IPS-NIHi11 (cell line): ENCODE results near the gene CELF2.
"Not testable (repeated sequence)": the region's sequence is repeated elsewhere in the genome, so short reads cannot be mapped to it uniquely, and the experiment has no call there.

ENCODE experiments used
- DNase-seq: peaks from one replicate; pipeline ENCODE4 v3.0.0; 2012; ENCODE audit warnings: mixed read lengths, low spot score

CELF2 gene

DNA sequence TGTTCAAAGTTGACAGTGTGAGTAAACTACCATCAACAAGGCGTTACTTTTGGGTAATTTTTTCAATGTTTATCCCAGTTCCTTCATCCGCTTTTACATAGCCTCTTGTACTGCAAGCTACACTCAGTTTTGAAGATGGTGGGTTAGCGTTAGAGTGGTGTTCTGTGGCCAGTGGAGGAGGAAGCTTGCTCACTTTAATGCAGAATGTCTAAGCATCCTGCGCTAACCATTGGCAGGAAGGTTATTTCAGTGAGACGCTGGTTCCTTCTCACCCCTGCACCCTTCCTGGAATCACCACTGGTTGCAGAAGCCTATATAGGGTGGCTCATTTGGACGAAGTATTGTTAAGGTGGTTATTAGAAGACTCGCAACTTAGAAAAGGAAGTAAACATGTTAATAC lies 159.1 kb downstream of the CELF2 start:
- DNase-seq = no peak

DNA sequence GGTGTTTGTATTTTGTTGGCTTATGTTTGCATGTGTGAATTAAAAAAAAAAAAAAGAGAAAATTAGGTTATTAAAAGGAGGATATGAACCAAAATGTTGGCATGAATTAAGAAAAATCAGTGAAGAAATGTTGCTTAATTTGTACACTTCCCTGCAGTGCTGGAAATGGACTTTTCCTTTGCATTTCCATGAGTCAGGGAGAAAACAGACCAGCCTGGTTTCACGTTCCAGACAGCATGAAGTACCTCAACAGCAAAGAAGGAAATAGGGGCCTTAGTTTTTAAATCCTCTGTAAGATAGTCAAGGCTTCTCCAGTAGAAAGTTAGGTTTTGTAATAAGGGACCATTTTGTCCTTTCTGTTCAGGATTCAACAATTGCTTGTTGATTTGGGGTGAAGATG lies 159.7 kb downstream of the CELF2 start:
- DNase-seq = no peak

DNA sequence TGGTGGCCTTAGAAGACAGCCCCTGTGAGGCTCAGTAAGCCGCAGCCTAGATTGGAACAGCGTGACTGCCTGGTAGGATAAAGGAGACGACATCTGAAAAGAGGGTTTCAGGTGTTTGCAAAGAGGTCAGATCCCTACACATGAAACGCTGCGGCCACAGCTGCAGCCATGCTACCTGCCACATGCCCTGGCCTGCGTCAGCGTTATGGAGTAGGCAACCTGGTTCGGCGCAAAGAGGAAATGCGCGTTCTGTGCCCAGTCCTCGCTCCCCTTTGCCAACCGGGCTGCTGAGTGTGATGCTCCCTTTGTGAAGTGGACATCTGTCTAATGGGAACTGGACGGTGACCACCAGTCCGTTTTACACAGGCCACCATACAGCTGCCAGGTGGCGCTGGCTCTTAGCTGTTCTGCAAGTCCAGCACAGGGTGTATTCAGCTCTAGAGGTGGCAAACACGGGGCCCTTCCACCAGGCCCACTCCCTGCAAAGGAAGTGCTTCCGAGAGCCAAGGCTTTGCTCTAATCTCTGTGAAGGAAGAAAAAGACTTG lies 160.3 kb downstream of the CELF2 start:
- no peak for DNase-seq

DNA sequence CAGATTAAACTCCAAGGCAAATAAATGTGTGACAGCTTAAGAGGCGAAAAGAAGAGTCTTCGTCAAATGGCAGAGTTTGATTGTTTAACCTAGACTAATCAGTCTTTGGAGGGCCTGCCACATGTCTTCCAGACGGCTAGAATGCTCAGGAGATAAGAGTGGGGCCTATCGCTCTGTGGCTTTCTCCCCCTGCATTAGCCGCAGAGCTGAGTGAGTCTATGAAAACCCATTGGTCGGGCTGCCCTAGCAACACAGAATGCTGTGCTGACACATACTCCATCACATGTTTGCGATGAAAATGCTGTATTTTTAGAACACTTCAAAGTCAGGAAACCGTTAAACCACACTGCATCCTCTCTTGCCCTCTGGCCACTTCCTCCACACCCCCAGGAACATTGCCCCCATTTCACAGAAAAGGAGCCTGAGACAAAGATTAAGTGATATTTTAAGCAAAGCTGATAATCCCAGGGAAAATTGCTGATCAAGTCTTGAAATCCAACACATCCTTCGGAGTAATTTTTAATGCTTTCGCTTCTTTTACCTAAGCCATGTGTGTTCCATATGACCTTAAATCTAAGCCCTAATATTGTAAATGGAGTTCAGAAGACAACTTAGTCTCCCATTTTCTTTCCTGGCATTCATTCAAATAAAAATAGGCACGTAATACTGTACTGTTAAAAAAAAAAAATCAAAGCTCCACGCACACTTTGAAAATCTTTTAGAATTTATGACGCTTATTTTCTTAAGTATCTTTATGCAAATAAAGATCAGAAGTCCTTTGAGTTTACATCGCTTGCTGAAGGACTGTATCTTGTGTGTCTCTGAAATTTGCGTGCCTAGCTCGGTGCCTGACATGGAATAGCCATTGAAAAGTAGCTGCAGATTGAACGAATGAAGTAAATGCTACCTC lies 161.2 kb downstream of the CELF2 start:
- DNase-seq = no peak

DNA sequence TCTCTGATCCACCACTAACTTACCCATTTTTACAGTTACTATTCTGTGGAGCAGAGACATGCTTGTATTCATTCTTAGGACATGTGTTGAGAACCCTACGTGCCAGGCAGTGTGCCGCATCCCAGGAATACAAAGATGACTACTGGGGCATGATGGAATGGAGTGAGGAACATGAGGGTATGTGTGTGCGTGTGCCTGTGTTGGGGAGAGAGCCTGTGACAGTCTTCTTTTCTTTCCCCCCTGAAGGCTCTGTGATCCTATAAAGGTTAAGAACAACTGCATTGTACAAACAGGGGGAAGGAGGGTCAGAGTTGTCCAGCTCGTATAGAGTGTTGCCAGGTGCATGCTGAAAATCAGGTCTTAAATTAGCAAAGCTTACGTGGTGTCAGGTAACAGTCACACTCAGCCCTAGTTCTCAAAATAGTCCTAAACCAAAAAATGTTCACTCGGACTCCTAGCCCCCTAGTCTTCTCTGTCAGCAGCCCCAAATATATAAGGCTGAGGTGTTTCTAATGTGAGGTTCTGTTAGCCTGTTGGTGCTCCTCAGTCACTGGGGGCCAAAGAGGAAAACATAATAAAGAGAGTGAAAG lies 161.9 kb downstream of the CELF2 start:
- no peak for DNase-seq

DNA sequence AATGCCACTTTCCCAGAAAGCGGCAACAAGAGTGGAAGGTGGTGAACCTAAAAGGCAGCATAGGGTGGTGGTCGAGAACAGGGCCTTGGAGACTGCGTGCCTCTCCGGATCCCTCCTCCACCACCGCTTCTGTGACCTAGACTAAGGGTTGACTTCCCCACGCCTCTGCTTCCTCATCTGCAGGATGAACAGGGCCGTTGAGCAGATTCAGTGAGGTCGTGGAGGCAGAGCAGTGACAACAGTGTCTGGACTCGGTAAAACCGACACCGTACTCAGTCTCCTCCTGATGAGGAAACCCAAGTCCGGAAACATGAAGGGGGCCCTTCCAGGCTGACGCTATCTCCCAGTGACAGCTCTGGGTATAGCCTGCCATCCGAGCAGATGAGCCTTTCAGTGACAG lies 162.6 kb downstream of the CELF2 start:
- no peak for DNase-seq

DNA sequence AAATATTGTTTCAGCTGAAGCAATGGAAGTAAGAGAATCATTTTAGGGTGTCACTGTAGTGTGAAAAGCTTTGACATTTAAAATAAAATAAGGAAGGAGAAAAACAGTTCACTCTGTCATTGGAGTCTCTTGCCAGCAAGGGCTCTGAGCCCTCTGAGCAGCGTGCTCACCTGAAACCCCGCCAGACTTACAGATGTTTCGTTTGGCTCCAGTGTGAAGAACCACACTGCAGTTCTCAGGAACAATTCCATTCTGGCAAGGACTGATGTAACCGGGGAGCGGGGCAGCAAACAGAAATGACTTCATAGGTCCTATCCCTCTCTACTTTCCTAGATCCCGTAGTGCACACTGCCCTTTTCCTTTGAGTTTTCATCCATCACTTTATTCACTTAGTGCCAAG lies 164.3 kb downstream of the CELF2 start:
- no peak for DNase-seq

DNA sequence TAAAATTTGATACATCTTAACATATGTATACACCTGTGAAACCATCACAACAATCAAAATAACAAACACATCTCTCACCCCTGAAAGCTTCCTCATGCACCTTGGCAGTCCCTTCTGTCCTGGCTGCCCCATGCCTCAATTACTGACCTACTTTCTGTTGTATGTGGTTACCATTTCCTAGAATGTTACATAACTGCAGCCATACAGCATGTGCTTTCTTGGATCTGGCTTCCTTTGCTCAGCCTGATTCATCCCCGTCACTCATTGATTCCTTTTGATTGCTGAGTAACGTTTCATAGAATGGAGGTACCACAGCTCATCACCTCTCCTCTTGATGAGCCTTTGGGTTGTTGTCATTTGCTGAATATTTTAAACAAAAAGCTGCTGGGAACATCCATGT lies 165.3 kb downstream of the CELF2 start:
- no peak for DNase-seq

DNA sequence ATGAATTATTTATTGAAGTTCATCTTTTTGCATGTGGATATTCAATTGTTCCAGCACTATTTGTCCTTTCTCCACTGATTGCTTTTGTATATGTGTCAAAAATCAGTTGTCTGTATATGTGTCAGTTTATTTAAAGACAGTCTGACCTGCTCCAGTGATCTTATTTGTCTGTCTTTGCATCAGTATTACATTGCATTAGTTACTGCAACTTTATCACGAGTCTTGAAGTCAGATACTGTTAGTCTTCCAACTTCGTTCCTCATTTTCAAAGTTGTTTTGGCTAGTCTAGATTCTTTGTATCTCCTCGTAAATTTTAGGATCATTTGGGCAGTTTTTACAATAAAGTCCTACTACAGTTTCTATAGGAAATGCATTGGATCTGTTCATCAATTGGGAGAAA lies 166.4 kb downstream of the CELF2 start:
- DNase-seq = no peak

DNA sequence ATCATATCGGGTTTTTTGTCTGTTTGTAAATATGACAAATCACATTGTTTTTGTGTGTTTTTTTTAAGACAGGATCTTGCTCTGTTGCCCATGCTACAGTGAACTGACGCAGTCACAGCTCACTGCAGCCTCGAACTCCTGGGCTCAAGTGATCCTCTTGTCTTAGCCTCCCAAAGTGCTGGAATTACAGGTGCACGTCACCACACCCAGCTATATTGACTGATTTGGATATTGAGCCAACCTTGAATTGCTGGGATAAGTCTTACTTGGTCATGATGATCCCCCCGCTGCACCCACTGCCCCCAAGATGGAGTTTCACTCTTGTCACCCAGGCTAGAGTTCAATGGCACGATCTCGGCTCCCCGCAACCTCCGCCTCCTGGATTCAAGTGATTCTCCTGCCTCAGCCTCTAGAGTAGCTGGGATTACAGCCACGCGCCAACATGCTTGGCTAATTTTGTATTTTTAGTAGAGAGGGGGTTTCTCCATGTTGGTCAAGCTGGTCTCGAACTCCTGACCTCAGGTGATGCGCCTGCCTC lies 167.5 kb downstream of the CELF2 start:
- not testable (repeated sequence) for DNase-seq

DNA sequence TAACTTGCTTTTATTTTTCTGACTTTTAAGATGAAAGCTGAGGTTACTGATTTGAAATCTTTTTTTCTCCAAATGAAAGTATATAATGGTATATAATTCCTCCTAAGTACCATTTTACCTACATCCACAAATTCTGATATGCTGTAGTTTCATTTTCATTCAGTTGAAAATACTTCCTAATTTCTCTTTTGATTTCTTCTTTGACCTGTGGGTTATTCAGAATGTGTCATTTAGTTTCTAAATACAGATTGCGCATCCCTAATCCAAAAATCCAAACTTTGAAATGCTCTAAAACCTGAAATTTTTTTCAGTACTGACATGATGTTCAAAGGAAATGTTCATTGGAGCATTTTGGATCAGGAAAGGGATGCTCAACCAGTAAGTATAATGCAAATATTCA lies 168.7 kb downstream of the CELF2 start:
- no peak for DNase-seq

DNA sequence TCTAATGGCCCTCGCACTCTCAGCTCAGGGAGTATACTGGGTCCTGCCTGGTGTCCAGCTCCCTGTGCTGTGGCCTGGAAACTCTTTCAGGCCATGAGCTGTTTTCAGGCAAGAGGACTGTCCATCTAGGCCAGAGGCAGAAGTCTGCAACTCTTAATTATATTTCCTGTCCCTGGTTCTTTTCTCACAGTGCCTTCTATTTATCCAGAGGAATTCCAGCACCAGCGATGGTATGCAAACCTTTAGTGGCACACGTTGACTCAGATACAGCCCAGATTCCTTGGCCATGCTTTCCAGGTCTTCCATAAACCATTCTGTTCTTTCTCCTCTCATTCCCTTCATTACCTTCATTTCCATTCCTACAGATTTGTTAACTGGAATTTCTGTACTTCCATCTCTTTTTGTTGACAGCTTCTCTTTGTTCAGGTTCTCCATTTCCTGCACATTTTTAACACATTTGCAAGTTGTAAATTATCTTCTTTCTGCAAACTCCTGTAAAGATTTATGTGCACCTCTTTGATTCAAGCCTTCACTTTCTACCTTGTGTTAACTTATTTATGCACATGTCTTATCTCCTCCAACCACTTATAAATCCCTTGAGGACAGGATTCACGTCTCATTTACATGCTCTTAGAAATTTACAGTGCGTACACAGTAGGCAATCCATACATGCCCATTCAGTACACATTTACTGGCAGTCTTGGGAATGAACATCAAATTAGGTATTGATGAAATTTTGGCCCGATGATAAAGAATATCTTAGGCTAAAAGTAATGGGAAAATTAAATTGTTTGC lies 172.1 kb downstream of the CELF2 start:
- DNase-seq = no peak

DNA sequence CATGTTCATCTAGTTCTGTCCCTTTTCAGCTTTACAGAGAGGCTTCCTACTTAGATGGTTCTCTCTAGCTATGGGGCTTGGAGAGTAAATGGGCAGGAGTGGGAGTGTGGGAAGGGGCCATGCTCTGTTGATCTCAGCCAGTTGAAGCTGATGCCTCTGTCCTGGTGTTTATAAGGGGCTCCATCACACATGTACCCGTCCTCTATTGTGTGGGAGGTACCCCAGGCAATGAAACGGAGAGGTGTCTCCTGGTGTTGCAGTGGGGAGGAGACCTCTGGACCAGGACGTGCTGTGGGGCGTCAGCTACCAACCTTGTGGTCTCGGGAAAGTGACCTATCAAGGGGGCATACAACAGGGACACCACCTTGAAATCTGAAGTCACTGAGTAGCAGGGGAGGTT lies 173.5 kb downstream of the CELF2 start:
- no peak for DNase-seq

DNA sequence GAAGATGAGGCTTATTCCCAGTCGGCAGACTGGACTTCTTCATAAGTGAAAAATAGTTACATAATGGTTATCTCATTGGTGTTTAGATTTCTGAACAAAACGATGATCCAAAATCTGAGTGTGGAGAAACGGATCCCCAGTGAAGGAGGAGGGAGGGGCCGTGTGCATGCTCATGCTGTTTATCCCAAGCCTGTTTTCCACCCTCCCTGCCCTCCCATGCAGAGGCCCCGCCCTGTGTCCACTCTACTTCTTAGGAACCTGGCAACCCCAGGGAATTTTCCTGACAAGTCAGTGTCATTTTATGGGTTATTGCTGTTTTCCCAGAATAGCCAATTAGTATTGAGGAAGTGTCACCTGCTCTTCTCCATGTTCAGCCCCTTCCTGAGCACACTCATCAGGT lies 174.0 kb downstream of the CELF2 start:
- DNase-seq = no peak

DNA sequence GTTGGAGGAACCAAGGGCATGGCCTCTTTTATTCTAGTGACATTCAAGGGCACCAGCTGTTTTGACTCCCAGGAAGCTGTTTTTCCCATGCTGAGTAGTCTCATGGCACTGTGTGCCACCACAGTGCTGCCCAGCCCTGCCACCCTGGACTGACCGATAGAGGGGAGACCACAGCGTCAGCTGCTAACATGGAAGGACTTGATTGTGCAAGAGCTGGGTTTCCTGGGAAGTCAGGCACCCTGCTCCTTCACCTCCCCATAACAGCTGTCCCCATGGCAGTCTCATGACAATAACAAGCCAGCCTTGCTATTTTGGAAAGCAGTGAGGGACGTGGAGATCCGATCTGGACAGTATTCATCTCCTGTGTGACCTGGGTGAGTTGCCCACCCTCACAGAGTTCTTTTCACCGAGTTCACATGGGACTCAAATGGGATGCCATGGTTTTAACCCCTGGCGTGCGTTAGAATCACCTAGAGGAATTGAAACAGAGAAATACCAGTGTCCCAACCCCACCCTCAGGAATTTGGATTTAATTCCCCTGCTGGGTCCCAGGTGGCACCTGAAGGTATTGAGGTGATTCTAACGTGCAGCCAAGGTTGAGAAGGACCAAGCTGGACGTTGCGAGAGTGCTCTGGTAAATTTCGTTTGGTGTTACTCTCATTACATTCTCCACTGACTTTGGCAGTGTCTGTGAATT lies 174.8 kb downstream of the CELF2 start:
- DNase-seq = peak; percentile 27

DNA sequence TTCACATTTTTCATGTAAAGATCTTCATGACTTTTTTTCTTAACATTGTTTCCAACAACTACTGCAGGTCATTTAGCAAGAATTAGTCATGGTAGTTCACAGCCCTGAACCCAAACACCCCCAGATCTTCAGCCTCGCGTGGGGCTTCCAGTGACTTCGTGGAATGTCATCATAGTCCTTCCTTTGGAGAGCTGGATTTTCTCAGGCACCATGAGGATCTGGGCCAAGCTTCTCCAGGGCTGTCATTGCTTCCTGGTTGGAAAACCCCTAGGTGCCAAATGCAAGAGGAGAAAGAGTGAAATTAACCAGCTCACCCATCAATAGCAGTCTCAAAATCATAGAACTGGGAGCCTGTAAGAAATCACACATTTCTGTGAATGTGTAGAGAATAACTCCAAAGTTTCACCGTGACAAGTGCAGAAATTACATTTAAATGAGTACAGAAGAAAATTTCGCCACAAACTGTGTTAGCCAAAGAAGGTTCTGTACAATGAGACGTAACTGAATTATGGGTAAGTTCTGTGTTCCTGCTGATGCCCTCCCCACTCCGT lies 175.4 kb downstream of the CELF2 start:
- no peak for DNase-seq

DNA sequence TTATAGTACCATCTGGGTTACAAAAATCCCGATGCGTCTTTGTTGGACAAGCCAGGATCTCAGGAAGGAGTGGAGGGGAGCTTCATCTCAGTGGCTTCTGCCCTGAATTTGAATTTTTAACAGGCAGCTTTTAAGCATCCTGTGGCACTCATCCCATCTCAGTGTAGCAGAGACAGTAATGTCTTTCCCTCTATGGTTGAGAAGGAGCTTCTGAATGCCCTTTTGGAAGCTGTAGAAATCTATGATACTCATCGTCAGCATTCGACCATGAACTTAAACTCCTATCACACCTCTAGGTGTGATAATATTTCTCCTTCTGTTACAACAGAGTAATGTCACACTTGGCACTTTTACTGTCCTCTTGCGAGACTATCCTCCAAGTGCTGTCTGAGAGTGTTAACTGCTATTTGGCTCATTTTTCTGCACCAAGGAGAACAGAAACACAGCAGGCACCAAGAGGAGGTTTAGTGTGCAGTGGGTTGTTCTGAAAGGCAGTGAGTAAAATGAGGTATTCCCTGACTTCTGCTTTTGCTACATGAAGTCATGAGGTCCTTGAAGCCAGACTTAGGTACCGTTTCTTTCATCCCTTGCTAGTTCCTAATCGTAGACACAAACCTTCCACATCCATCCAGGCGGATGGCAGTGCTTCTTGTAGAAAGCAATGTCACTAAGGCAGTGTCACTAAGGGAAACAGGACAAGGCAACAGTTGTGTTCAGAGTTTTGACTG lies 177.4 kb downstream of the CELF2 start:
- DNase-seq = no peak

DNA sequence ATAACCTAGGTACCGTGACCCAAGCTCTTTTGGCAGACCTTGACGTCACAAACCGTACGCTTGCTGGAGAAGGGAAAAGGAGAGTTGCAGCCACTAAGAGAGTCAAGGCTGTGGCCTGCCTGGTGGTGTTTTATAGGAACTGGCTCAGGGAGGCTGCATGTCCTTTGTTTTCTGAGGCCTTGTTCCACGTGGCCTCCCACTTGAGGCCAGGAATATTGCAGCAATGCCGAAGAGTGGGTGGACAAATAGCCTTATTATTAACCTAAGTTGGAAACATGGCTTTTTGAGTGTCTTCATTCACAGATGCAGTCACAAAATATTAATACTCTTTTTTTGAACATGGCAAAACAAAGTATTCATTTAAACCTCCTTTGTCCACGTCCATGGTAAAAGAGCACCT lies 178.0 kb downstream of the CELF2 start:
- no peak for DNase-seq

DNA sequence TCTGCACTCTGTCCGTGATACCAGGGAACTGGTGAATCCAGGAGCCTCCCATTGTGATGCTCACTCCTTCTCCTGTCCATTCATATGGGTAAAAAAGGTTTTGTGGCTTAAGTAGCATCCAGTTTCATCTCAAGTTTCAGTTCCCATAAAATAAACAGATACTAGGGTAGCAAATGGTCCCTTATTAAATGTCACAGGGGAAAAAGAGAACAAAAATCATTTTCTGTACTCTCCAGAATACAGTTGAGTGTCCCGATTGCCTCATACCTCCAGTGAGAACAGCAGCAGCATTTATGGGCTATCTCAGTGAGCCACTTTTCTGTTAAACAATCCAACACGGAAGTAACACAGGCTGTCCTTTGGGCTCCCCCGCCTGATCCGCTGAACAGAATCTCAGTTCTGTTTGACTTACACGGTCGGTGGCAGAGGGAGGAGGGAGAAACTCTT lies 179.6 kb downstream of the CELF2 start:
- DNase-seq = peak; percentile 44

DNA sequence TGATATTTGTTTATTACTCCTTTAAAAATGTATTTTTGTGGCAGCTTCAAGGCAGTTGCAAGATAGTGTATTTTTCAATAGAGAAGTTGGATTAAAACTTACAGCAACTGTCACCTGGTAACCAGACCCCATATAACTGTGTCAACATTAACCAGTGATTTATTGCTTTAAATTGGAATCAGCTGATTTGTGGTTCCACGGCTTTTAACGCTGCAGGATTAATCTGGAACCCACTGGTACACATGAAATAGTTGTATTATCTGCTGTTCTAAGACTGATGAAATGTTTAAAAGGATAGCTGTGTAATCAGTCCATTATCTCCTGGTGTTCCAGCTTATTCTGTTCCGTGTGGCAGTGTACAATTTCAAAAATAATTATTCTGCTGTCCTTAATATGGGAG lies 180.2 kb downstream of the CELF2 start:
- no peak for DNase-seq

DNA sequence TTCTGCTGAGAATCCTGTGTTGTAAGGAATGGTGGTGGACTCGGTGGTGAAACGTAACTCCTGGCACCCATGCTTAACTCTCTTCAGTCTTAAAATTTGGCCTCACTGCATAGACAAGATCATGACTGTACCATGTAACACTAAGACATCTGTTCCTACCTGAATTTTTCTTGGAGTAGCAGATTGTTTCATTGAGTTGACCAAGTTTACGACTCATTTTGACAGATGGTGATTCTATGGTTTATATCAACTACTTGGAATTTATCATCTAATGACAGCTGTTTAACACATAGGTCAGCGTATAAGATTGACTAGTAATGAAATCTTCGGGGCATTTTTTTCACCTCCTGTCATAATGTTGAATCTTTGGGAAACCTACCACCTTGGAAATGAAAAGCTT lies 184.2 kb downstream of the CELF2 start:
- DNase-seq = no peak
